Endometrial microvascular endothelial cells (primary cell): ENCODE measurements around the gene KRTAP9-7. TPM values are rescaled to one million over a fixed set of nuclear protein-coding genes. Genes with fewer than 3 reads are reported as not detected.
"Not testable (repeated sequence)": the region's sequence is repeated elsewhere in the genome, so short reads cannot be mapped to it uniquely, and the experiment has no call there.

Experiments used
- in situ Hi-C: cut with HindIII; loops from 2 replicates; pipeline ENCODE4 v1.10.0; 2017; ENCODE audit warnings: low sequenced_read_pairs, low pct_unique_long_range_greater_than_20kb; ENCODE audit errors: inconsistent ontology term
- total RNA-seq: library from RNA; depleted of rRNA; stranded (reverse); fragments of >200 nt; gene quantifications from one replicate; pipeline ENCODE4 v1.2.3, GENCODE V29; 2015; ENCODE audit errors: inconsistent ontology term

KRTAP9-7 gene, protein sequence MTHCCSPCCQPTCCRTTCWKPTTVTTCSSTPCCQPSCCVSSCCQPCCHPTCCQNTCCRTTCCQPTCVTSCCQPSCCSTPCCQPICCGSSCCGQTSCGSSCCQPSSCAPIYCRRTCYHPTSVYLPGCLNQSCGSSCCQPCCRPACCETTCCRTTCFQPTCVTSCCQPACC
- total RNA-seq: not detected

DNA sequence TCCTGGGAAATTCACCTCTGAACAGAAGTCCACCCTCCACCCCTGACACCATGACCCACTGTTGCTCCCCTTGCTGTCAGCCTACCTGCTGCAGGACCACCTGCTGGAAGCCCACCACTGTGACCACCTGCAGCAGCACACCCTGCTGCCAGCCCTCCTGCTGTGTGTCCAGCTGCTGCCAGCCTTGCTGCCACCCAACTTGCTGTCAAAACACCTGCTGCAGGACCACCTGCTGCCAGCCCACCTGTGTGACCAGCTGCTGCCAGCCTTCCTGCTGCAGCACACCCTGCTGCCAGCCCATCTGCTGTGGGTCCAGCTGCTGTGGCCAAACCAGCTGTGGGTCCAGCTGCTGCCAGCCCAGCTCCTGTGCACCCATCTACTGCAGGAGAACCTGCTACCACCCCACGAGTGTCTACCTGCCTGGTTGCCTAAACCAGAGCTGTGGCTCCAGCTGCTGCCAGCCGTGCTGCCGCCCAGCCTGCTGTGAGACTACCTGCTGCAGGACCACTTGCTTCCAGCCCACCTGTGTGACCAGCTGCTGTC lies at the start of gene KRTAP9-7:
TSS of gene KRTAP9-7 (plus strand) at position 51 of the 543 bp plus-strand sequence. CDS start at position 51, 0 bp downstream.
- in situ Hi-C loops: not testable (repeated sequence)

- in situ Hi-C loops: no loop called here
Measured at GRCh38 chr17:41226051-41226450, 49.4 kb upstream of the KRTAP9-7 start.

- in situ Hi-C loops: not testable (repeated sequence)
Measured at GRCh38 chr17:41226598-41227095, 48.9 kb upstream of the KRTAP9-7 start, which contains the start of gene KRTAP9-2. KRTAP9-2 (plus strand) TSS chr17:41226648; CDS start chr17:41226655, 7 bp downstream.

DNA sequence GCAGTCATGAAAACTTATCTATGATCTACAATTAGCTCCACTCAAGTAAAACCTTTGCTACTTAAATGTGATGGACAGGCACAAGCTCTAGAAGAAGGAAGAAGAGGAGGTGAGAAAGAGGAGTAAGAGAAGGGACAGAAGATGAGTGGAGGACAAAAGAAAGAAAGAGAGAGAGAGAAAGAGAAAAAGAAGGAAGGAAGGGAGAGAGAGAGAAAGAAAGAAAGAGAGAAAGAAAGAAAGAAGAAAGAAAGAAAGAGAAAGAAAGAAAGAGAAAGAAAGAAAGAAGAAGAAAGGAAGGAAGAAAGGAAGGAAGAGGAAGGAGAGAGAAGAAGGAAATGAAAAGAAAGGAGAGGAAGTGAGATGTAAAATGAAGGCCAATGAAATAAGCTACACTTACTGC lies 45.4 kb upstream of the KRTAP9-7 start:
- in situ Hi-C loops: no loop called here

DNA sequence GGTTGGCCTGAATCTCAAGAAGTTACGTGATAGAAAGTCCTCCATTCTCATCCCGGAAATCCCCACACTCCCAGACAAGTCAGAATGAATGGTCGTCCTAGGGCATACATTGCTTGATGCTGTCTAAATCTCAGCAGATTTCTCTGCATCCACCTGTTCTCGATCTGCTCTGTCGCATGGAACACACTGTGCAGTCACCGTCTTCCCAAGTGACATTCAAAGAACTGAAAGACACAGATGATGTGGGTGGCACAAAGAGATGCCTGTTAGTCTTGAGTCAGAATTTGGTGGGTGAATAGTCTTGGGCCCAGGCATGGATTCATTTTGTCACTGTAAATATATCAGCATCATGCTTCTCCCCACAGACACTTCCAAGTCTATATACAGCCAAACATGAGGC lies 43.8 kb upstream of the KRTAP9-7 start:
- in situ Hi-C loops: no loop called here

DNA sequence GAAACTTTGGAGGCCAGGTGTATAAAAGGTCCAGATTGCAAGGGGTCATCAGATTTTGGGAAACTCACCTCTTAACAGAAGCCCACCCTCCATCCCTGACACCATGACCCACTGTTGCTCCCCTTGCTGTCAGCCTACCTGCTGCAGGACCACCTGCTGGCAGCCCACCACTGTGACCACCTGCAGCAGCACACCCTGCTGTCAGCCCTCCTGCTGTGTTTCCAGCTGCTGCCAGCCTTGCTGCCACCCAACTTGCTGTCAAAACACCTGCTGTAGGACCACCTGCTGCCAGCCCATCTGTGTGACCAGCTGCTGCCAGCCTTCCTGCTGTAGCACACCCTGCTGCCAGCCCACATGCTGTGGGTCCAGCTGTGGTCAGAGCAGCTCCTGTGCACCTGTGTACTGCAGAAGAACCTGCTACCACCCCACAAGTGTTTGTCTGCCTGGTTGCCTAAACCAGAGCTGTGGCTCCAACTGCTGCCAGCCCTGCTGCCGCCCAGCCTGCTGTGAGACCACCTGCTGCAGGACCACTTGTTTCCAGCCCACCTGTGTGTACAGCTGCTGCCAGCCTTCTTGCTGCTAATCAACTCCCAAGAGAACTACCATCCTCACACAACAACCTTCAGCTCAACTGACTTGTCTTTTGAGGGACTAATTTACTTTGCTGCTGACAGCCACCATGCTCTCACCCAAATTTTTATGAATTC lies 42.9 kb upstream of the KRTAP9-7 start, which contains the start of gene KRTAP9-3:
TSS of gene KRTAP9-3 (plus strand) at position 51 of the 707 bp plus-strand sequence. CDS start at position 104, 53 bp downstream.
- in situ Hi-C loops: not testable (repeated sequence)

GRCh38 chr17:41237116-41237515 lies 38.4 kb upstream of the KRTAP9-7 start:
- in situ Hi-C loops: not testable (repeated sequence)

DNA sequence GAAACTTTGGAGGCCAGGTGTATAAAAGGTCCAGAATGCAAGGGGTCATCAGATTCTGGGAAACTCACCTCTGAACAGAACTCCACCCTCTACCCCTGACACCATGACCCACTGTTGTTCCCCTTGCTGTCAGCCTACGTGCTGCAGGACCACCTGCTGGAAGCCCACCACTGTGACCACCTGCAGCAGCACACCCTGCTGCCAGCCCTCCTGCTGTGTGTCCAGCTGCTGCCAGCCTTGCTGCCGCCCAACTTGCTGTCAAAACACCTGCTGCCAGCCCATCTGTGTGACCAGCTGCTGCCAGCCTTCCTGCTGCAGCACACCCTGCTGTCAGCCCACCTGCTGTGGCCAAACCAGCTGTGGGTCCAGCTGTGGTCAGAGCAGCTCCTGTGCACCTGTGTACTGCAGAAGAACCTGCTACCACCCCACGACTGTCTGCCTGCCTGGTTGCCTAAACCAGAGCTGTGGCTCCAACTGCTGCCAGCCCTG lies 37.5 kb upstream of the KRTAP9-7 start, which contains the start of gene KRTAP9-8:
TSS of gene KRTAP9-8 (plus strand) at position 51 of the 489 bp plus-strand sequence. CDS start at position 104, 53 bp downstream.
- in situ Hi-C loops: not testable (repeated sequence)

DNA sequence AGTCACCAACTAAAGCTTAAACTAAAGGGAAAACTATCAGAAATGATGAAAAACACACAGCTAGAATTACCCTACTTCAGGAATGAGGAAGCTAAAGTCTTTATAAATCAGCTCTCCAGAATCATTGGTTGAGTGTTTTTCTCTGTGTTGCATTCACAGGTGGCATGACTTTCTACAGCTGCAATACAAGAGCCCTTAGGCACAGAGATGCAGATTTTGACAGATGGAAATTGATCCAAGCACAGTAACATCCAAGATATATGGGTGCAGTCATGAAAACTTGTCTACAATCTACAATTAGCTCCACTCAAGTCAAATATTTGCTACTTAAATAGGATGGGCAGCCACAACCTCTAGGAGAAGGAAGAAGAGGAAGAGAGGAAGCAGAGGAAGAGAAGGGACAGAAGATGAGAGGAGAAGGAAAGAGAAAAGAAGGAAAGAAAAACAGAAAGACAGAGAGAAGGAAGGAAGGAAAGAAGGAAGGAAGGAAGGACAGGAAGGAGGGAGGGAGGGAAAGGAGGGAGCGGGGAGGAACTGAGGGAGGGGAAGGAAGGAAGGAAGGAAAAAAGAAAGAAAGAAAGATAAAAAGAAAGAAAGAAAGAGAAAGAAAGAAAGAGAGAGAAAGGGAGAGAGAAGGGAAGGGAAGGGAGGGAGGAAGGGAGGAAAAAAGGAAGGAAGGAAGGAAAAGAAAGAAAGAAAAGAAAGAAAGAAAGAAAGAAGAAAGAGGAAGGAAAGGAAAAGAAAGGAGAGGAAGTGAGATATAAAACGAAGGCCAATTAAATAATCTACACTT lies 28.3 kb upstream of the KRTAP9-7 start:
- in situ Hi-C loops: not testable (repeated sequence)

DNA sequence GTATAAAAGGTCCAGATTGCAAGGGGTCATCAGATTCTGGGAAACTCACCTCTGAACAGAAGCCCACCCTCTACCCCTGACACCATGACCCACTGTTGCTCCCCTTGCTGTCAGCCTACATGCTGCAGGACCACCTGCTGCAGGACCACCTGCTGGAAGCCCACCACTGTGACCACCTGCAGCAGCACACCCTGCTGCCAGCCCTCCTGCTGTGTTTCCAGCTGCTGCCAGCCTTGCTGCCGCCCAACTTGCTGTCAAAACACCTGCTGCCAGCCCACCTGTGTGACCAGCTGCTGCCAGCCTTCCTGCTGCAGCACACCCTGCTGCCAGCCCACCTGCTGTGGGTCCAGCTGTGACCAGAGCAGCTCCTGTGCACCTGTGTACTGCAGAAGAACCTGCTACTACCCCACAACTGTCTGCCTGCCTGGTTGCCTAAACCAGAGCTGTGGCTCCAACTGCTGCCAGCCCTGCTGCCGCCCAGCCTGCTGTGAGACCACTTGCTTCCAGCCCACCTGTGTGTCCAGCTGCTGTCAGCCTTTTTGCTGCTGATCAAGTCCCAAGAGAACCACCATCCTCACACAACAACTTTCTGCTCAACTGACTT lies 25.8 kb upstream of the KRTAP9-7 start, which contains the start of gene KRTAP9-4:
TSS of gene KRTAP9-4 (plus strand) at position 51 of the 604 bp plus-strand sequence. CDS start at position 85, 34 bp downstream.
- in situ Hi-C loops: not testable (repeated sequence)

- in situ Hi-C loops: no loop called here
Measured at GRCh38 chr17:41251261-41251660, 24.2 kb upstream of the KRTAP9-7 start.

- in situ Hi-C loops: no loop called here
Measured at GRCh38 chr17:41254861-41255260, 20.6 kb upstream of the KRTAP9-7 start.

DNA sequence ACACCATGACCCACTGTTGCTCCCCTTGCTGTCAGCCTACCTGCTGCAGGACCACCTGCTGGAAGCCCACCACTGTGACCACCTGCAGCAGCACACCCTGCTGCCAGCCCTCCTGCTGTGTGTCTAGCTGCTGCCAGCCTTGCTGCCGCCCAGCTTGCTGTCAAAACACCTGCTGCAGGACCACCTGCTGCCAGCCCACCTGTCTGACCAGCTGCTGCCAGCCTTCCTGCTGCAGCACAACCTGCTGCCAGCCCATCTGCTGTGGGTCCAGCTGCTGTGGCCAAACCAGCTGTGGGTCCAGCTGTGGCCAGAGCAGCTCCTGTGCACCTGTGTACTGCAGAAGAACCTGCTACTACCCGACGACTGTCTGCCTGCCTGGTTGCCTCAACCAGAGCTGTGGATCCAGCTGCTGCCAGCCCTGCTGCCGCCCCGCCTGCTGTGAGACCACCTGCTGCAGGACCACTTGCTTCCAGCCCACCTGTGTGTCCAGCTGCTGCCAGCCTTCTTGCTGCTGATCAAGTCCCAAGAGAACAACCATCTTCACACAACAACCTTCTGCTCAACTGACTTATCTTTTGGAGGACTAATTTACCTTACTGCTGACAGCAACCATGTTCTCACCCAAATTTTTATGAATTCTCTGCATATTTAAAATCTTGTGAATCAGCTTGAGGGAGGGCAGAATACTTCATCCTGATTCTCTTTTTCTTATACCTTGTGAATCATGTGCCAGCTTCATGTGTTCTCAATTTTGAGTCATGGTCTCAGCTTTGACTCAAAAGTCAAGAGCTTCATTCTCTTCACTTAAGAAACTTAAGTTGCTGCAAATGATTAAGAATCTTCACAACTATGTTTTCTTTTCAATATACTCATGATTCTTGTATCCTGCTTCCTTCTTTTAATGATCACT lies 19.9 kb upstream of the KRTAP9-7 start, which contains the start of gene KRTAP9-9:
TSS of gene KRTAP9-9 (plus strand) at position 4 of the 910 bp plus-strand sequence.
- in situ Hi-C loops: not testable (repeated sequence)

DNA sequence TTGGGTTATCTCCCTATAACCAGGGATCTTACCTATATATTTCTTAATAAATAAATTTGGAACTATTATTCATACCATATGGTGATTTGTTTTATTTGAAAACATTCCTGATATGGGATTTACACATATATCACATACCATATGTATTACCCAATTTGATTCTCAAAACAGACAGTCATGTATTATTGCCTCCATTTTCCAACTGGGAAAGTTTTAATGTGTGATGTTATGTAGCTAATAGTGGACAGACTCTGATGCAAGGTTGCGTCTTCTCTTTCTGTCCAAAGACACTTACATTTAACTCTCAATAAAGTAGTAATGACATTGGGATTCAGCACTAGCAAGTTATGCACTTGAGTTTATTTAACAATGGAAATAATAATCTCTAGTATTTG lies 19.2 kb upstream of the KRTAP9-7 start:
- in situ Hi-C loops: no loop called here

DNA sequence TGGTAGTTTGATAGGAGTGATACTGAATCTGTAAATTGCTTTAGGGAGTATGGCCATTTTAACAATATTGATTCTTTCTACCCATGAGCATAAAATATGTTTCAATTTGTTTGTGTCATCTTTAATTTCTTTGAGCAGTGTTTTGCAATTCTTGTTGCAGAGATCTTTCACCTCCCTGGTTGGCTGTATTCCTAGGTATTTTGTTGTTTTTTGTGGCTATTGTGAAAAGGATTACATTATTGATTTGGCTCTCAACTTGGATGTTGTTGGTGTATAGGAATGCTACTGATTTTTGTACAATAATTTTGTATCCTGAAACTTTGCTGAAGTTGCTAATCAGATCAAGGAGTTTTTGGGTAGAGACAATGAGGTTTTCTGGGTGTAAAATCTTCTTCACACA lies 17.1 kb upstream of the KRTAP9-7 start:
- in situ Hi-C loops: no loop called here

DNA sequence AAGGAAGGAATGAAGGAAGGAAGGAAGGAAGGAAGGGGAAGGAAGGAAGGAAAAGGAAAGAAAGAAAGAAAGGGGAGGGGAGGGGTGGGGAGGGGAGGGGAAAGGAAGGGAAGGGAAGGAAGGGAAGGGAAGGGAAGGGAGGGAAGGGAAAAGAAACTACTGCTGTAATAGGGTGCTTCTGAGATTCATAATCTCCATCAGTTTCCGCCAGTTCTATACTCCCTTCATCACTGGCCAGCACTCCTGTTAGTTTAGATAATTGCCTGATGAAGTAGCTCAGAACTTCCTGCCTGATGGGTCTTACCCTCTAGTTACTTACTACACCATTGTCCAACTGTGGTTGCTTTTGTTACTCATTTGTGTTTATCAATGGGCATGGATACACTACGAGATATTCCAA lies 12.3 kb upstream of the KRTAP9-7 start:
- in situ Hi-C loops: no loop called here

- in situ Hi-C loops: no loop called here
Measured at GRCh38 chr17:41264599-41264998, 10.9 kb upstream of the KRTAP9-7 start.
